ENCODE results near the gene LAMTOR5.
"Not testable (repeated sequence)": the region's sequence is repeated elsewhere in the genome, so short reads cannot be mapped to it uniquely, and the experiment has no call there.

LAMTOR5 gene

GRCh38 chr1:110441888-110442287 is 34.4 kb upstream of the LAMTOR5 start:
- no peaks in the 10 kb centered on the region for H3K27me3 ChIP-seq (ENCODE audit: insufficient read depth, low read depth, severe bottlenecking)
- no peaks in the 10 kb centered on the region for H3K36me3 ChIP-seq

GRCh38 chr1:110440877-110441276 is 33.4 kb upstream of the LAMTOR5 start:
- no peak for DNase-seq
- no peak for TF ChIP-seq CTCF (IDR thresholded peaks at IDR 0.05; ENCODE audit: low read depth, low read length)
- Histone ChIP-seq H3K36me3 (no peaks in the 10 kb centered on the region), H3K9me3 (ENCODE audit: severe bottlenecking) (no peaks in the 10 kb centered on the region), H3K4me3 (ENCODE audit: low read depth, low read length) (no peak overlapping the region), H3K27ac (no peak overlapping the region), H3K27me3 (ENCODE audit: insufficient read depth, low read depth, severe bottlenecking) (no peaks in the 10 kb centered on the region)

More at GRCh38 chr1:110441888-110442287, 34.4 kb upstream of the LAMTOR5 start:
- TF ChIP-seq CTCF (IDR thresholded peaks at IDR 0.05; ENCODE audit: low read depth, low read length) = no peak
- Histone ChIP-seq H3K27ac (no peak overlapping the region), H3K4me3 (ENCODE audit: low read depth, low read length) (no peak overlapping the region), H3K9me3 (ENCODE audit: severe bottlenecking) (no peaks in the 10 kb centered on the region)
- DNase-seq = no peak

GRCh38 chr1:110439873-110440272 is 32.4 kb upstream of the LAMTOR5 start:
- not testable (repeated sequence) for H3K9me3 ChIP-seq (ENCODE audit: severe bottlenecking); H3K36me3 ChIP-seq; H3K27me3 ChIP-seq (ENCODE audit: insufficient read depth, low read depth, severe bottlenecking); H3K4me3 ChIP-seq (ENCODE audit: low read depth, low read length); H3K27ac ChIP-seq; DNase-seq

GRCh38 chr1:110438893-110439292 is 31.4 kb upstream of the LAMTOR5 start:
- H3K4me3 ChIP-seq (ENCODE audit: low read depth, low read length) = no peak overlapping the region
- no peaks in the 10 kb centered on the region for H3K36me3 ChIP-seq
- no peak for TF ChIP-seq CTCF (IDR thresholded peaks at IDR 0.05; ENCODE audit: low read depth, low read length)
- DNase-seq = no peak
- no peak overlapping the region for H3K27ac ChIP-seq
- no peaks in the 10 kb centered on the region for H3K27me3 ChIP-seq (ENCODE audit: insufficient read depth, low read depth, severe bottlenecking)
- H3K9me3 ChIP-seq (ENCODE audit: severe bottlenecking) = no peaks in the 10 kb centered on the region

GRCh38 chr1:110437645-110438299 is 30.3 kb upstream of the LAMTOR5 start:
- not testable (repeated sequence) for H3K9me3 ChIP-seq (ENCODE audit: severe bottlenecking); H3K4me3 ChIP-seq (ENCODE audit: low read depth, low read length); H3K27ac ChIP-seq; DNase-seq; H3K27me3 ChIP-seq (ENCODE audit: insufficient read depth, low read depth, severe bottlenecking); H3K36me3 ChIP-seq

- Histone ChIP-seq H3K9me3 (ENCODE audit: severe bottlenecking) (no peaks in the 10 kb centered on the region), H3K27ac (no peak overlapping the region), H3K36me3 (no peaks in the 10 kb centered on the region), H3K4me3 (ENCODE audit: low read depth, low read length) (no peak overlapping the region), H3K27me3 (ENCODE audit: insufficient read depth, low read depth, severe bottlenecking) (no peaks in the 10 kb centered on the region)
- TF ChIP-seq CTCF (IDR thresholded peaks at IDR 0.05; ENCODE audit: low read depth, low read length) = no peak
- DNase-seq = no peak
Observed at GRCh38 chr1:110436635-110437034, 29.1 kb upstream of the LAMTOR5 start.

- H3K4me3 ChIP-seq (ENCODE audit: low read depth, low read length) = no peak overlapping the region
- DNase-seq = no peak
- no peaks in the 10 kb centered on the region for H3K36me3 ChIP-seq
- no peaks in the 10 kb centered on the region for H3K9me3 ChIP-seq (ENCODE audit: severe bottlenecking)
- no peak for TF ChIP-seq CTCF (IDR thresholded peaks at IDR 0.05; ENCODE audit: low read depth, low read length)
- no peaks in the 10 kb centered on the region for H3K27me3 ChIP-seq (ENCODE audit: insufficient read depth, low read depth, severe bottlenecking)
- H3K27ac ChIP-seq = no peak overlapping the region
Observed at GRCh38 chr1:110434946-110435345, 27.5 kb upstream of the LAMTOR5 start.

Measured in WERI-Rb-1 (cell line).